HL-60 (cell line): ENCODE results near the gene PLIN1.

Experiments used
- DNase-seq, 2 experiments: peaks; one replicate each; pipeline ENCODE4 v3.0.0-alpha.2; 2010 to 2020; ENCODE audit warnings: low read depth in 1 of 2, low spot score in 1 of 2
- H3K27ac ChIP-seq: fragments of 250-450 bp; sonication (Bioruptor Pico); replicated peaks from 2 replicates; pipeline ENCODE4 v1.5.1; 2020; ENCODE audit warnings: mild to moderate bottlenecking, moderate library complexity
- H3K27me3 ChIP-seq: fragments of 250-450 bp; sonication (Bioruptor Pico); 2 replicates; pipeline ENCODE4 v1.5.1; 2021; ENCODE audit warnings: mild to moderate bottlenecking, moderate library complexity; ENCODE audit not compliant: insufficient read depth, poor library complexity, severe bottlenecking
- H3K4me3 ChIP-seq: replicated peaks from 2 replicates; pipeline ENCODE4 v1.5.1; 2011; ENCODE audit warnings: mild to moderate bottlenecking, control low read depth, low read length; ENCODE audit not compliant: insufficient read depth
- CTCF ChIP-seq: IDR thresholded peaks from one replicate; pipeline ENCODE4 v1.5.1; 2011; ENCODE audit warnings: low read length, control low read depth, inconsistent platforms; ENCODE audit not compliant: insufficient read depth
- GABPA ChIP-seq: IDR thresholded peaks from 2 replicates; pipeline ENCODE4 v1.6.1; 2012; ENCODE audit warnings: low read depth
- POLR2AphosphoS5 ChIP-seq: IDR thresholded peaks from 2 replicates; pipeline ENCODE4 v1.6.1; 2012; ENCODE audit warnings: low read depth
- REST ChIP-seq: IDR thresholded peaks from 2 replicates; pipeline ENCODE4 v1.6.1; 2012; ENCODE audit warnings: low read depth; ENCODE audit not compliant: insufficient replicate concordance
- SPI1 ChIP-seq: IDR thresholded peaks from 2 replicates; pipeline ENCODE4 v1.6.1; 2012; ENCODE audit warnings: low read depth, mild to moderate bottlenecking, borderline replicate concordance

Gene PLIN1

GRCh38 chr15:89615135-89615534 is 64.0 kb downstream of the PLIN1 start:
- Histone ChIP-seq H3K27me3 (no peaks in the 10 kb centered on the region), H3K4me3 (no peak overlapping the region), H3K27ac (no peak overlapping the region)
- TF ChIP-seq GABPA (no peak), CTCF (no peak), REST (no peak), SPI1 (no peak), POLR2AphosphoS5 (no peak)
- DNase-seq, result no peak
